Panc1 (cell line): Measurements from ENCODE around the gene KLF2.

Experiments
- TF ChIP-seq, protein P1 (sequence below): fragments of 450-650 bp; IDR thresholded peaks from 2 replicates; pipeline ENCODE4 v1.5.1; 2017; ENCODE audit warnings: mild to moderate bottlenecking
- TF ChIP-seq, protein P2 (sequence below), 2 experiments: IDR thresholded peaks; 2 replicates each; pipeline ENCODE4 v1.6.1; 2011 to 2012; ENCODE audit warnings: low read depth in 2 of 2, control low read depth in 1 of 2, low read length in 1 of 2, mild to moderate bottlenecking in 1 of 2, moderate library complexity in 1 of 2; ENCODE audit not compliant: insufficient read depth in 1 of 2

DNA sequence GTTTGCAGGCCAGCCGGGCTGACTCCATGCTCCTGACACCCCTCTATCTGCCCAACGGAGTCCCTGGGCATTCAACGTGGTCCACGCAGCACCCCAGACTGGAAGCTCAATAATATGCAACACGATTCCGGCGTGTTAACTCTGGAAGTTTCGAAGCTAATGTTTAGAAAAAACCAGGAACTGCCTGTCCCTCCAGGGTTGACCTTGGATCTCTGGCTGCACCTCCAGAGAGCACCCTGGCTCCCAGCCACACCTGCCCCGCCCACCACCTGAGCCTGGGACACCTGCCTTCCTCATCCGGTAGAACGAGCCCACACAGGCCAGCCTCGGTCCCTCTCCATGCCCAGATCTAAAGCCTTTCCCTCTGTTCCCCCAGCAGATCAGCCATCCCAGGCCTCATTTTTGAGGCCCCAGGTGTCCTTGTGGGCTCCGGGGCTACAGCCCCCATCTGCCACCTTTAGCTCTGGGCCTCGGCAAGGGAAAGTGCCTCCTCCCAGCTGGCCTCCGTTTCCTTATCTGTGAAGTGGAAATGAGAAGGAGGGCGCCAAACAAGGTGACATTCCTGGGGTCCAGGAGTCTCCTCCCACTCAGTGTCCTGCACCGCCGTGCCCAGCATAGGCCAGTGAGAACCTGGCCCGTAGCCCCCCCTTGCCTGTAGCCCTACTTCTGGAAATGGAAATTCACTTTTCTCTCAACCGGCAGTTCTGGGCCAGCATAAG lies 38.7 kb downstream of the KLF2 start:
- TF ChIP-seq, protein P1, sequence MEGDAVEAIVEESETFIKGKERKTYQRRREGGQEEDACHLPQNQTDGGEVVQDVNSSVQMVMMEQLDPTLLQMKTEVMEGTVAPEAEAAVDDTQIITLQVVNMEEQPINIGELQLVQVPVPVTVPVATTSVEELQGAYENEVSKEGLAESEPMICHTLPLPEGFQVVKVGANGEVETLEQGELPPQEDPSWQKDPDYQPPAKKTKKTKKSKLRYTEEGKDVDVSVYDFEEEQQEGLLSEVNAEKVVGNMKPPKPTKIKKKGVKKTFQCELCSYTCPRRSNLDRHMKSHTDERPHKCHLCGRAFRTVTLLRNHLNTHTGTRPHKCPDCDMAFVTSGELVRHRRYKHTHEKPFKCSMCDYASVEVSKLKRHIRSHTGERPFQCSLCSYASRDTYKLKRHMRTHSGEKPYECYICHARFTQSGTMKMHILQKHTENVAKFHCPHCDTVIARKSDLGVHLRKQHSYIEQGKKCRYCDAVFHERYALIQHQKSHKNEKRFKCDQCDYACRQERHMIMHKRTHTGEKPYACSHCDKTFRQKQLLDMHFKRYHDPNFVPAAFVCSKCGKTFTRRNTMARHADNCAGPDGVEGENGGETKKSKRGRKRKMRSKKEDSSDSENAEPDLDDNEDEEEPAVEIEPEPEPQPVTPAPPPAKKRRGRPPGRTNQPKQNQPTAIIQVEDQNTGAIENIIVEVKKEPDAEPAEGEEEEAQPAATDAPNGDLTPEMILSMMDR = no peak
- TF ChIP-seq, protein P2, sequence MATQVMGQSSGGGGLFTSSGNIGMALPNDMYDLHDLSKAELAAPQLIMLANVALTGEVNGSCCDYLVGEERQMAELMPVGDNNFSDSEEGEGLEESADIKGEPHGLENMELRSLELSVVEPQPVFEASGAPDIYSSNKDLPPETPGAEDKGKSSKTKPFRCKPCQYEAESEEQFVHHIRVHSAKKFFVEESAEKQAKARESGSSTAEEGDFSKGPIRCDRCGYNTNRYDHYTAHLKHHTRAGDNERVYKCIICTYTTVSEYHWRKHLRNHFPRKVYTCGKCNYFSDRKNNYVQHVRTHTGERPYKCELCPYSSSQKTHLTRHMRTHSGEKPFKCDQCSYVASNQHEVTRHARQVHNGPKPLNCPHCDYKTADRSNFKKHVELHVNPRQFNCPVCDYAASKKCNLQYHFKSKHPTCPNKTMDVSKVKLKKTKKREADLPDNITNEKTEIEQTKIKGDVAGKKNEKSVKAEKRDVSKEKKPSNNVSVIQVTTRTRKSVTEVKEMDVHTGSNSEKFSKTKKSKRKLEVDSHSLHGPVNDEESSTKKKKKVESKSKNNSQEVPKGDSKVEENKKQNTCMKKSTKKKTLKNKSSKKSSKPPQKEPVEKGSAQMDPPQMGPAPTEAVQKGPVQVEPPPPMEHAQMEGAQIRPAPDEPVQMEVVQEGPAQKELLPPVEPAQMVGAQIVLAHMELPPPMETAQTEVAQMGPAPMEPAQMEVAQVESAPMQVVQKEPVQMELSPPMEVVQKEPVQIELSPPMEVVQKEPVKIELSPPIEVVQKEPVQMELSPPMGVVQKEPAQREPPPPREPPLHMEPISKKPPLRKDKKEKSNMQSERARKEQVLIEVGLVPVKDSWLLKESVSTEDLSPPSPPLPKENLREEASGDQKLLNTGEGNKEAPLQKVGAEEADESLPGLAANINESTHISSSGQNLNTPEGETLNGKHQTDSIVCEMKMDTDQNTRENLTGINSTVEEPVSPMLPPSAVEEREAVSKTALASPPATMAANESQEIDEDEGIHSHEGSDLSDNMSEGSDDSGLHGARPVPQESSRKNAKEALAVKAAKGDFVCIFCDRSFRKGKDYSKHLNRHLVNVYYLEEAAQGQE (IDR thresholded peaks at IDR 0.05; ENCODE audit: insufficient read depth in 1 of 2, low read depth in 2 of 2, low read length in 1 of 2) = no peak
